ENCODE results near the gene USP31. TPM values are rescaled to one million over a fixed set of nuclear protein-coding genes. Genes with fewer than 3 reads are reported as not detected.

Gene USP31
- total and polyA plus RNA-seq, 2 experiments from 2014 or later: 5.1 to 7.1 TPM

DNA sequence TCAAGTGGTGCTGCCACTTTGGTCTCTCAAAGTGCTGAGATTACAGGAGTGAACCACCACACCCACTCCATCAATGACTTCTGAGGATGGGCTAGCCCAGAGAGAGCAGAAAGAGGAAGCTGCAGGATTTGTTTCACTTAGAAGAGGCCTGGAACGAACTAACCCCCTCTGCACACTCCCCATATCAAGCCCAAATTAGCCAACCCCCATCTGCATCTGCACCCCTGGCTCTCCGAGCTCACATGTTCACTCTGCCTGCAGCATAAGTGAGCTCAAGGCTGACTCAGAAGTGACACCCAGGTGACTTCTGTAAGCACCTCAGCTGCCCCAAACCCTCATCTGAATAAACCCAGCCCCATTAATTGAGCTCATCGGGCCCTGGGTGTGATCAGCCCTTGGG lies 38.1 kb upstream of the USP31 start:
- no peak overlapping the region for H3K27ac ChIP-seq
- TF ChIP-seq CTCF (IDR thresholded peaks at IDR 0.05; ENCODE audit: low read depth, low read length): no peak
- DNase-seq (ENCODE audit: low read depth in 1 of 2, low spot score in 1 of 2): no peak
- H3K9me3 ChIP-seq (ENCODE audit: low read depth): no peaks in the 10 kb centered on the region
- H3K27me3 ChIP-seq: peaks cover 60% of the 10 kb centered on the region
- H3K36me3 ChIP-seq: no peaks in the 10 kb centered on the region
- no peak overlapping the region for H3K4me3 ChIP-seq
- no peaks in the 10 kb centered on the region for H3K4me1 ChIP-seq (ENCODE audit: low read depth)

- TF ChIP-seq CTCF (IDR thresholded peaks at IDR 0.05; ENCODE audit: low read depth, low read length): no peak
- no peaks in the 10 kb centered on the region for H3K9me3 ChIP-seq (ENCODE audit: low read depth)
- no peak for DNase-seq (ENCODE audit: low read depth in 1 of 2, low spot score in 1 of 2)
- no peak overlapping the region for H3K27ac ChIP-seq
- H3K4me1 ChIP-seq (ENCODE audit: low read depth): no peaks in the 10 kb centered on the region
- no peaks in the 10 kb centered on the region for H3K36me3 ChIP-seq
- no peak overlapping the region for H3K4me3 ChIP-seq
- H3K27me3 ChIP-seq: peaks cover 67% of the 10 kb centered on the region
These were observed 36.9 kb upstream of the USP31 start for GRCh38 chr16:23186171-23186570.

- no peak for DNase-seq (ENCODE audit: low read depth in 1 of 2, low spot score in 1 of 2)
- H3K4me1 ChIP-seq (ENCODE audit: low read depth): no peaks in the 10 kb centered on the region
- no peak overlapping the region for H3K4me3 ChIP-seq
- peaks cover 72% of the 10 kb centered on the region for H3K27me3 ChIP-seq
- H3K36me3 ChIP-seq: no peaks in the 10 kb centered on the region
- TF ChIP-seq CTCF (IDR thresholded peaks at IDR 0.05; ENCODE audit: low read depth, low read length): no peak
- no peaks in the 10 kb centered on the region for H3K9me3 ChIP-seq (ENCODE audit: low read depth)
- no peak overlapping the region for H3K27ac ChIP-seq
These were observed 36.4 kb upstream of the USP31 start for GRCh38 chr16:23185656-23186055.

GRCh38 chr16:23183543-23183862 lies 34.3 kb upstream of the USP31 start:
- no peak overlapping the region for H3K4me3 ChIP-seq
- peaks cover 65% of the 10 kb centered on the region for H3K27me3 ChIP-seq
- no peak overlapping the region for H3K27ac ChIP-seq
- H3K36me3 ChIP-seq: no peaks in the 10 kb centered on the region
- no peaks in the 10 kb centered on the region for H3K9me3 ChIP-seq (ENCODE audit: low read depth)
- H3K4me1 ChIP-seq (ENCODE audit: low read depth): no peaks in the 10 kb centered on the region
- no peak for DNase-seq (ENCODE audit: low read depth in 1 of 2, low spot score in 1 of 2)
- no peak for TF ChIP-seq CTCF (IDR thresholded peaks at IDR 0.05; ENCODE audit: low read depth, low read length)

DNA sequence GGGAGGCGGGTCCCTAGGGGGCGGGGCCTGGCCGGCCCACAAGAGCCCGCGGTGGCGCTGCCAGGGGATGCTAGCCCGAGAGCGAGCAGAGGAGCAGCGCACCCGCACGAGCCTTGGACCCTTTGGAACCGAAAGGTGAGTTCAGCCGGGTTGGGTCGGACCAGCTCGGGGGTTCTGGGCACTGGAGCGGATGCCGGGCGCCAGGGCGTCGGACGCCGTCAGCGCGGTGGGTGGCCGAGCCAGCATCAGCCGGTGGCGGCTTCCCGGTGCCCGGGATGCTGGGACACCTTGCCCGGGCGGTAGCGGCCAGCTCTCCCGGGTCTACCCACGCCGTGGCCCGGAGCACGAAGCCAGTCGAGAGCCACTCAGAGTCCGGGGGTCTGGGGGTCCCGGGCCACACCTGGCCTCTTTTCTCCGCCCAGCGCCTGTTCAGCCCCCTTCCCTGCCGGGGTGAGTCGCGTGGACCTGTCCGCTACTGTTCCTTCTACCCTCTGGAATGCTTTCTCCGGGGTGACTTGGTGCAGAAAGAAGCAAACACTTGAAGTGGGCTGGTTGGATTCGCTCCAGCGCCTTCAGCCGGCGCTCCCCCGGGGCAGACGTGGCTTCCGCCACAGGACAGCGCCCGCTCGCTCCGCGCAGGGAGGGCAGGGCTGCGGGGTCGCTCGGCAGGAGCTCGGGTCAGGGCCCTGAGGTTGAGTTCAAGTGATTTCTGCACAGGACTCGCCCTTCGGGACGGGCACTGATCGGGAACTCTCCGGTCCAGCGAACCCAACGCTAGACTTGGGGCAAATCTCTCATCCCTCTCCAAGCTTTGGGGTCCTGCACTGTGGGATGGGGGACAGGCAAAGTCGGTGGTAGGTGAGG lies 33.7 kb upstream of the USP31 start, which contains the start of gene SCNN1G:
SCNN1G (plus strand) TSS at position 67 of the 864 bp plus-strand sequence. CDS start 3,527 bp downstream, outside the sequence.
- Histone ChIP-seq H3K36me3 (no peaks in the 10 kb centered on the region), H3K4me1 (ENCODE audit: low read depth) (no peaks in the 10 kb centered on the region), H3K27me3 (peaks cover 59% of the 10 kb centered on the region), H3K27ac (no peak within 1 kb of the TSS), H3K9me3 (ENCODE audit: low read depth) (no peaks in the 10 kb centered on the region), H3K4me3 (peak within 1 kb of the TSS; percentile 12)
- no peak for TF ChIP-seq CTCF (IDR thresholded peaks at IDR 0.05; ENCODE audit: low read depth, low read length)
- DNase-seq (ENCODE audit: low read depth in 1 of 2, low spot score in 1 of 2): peak in 1 of 2 donors; percentile 39

All from cardiac muscle cell (in vitro differentiated cells and primary cell).